ENCODE results near the gene PLEKHM3. TPM values are rescaled to one million over a fixed set of nuclear protein-coding genes. Genes with fewer than 3 reads are reported as not detected.

PLEKHM3 gene
- total and polyA plus RNA-seq, 2 of the 4 experiments (the other 2 are of a cell fraction), result 2.4 to 11.3 TPM

GRCh38 chr2:207884127-207884526 is 141.2 kb downstream of the PLEKHM3 start:
- Histone ChIP-seq H3K36me3 (ENCODE audit: control insufficient read depth, insufficient read depth, low read length) (no peaks in the 10 kb centered on the region), H3K4me2 (ENCODE audit: low read depth, low read length) (no peak overlapping the region), H3K4me1 (ENCODE audit: control insufficient read depth, insufficient read depth, low read length) (peaks cover 2% of the 10 kb centered on the region; the same call in 1 of the 2 replicates), H3K4me3 (ENCODE audit: insufficient read depth, low read depth, low read length) (no peak overlapping the region), H3K23ac (ENCODE audit: low read depth, low read length) (no peak overlapping the region), H3K14ac (replicated peaks; ENCODE audit: low read depth, low read length) (no peak overlapping the region), H4K8ac (ENCODE audit: low read depth in 2 of 2, low read length in 2 of 2) (no peak overlapping the region), H2BK20ac (ENCODE audit: low read depth, low read length) (no peak overlapping the region), H2AFZ (replicated peaks; ENCODE audit: low read length, poor library complexity) (no peak overlapping the region), H3K4ac (ENCODE audit: low read depth, low read length) (no peak overlapping the region), H2AK9ac (replicated peaks; ENCODE audit: low read depth, low read length, poor library complexity) (no peak overlapping the region), H3K27ac (ENCODE audit: insufficient read depth, low read length) (no peak overlapping the region), H4K20me1 (ENCODE audit: insufficient read depth, low read length) (no peaks in the 10 kb centered on the region), H3K9me3 (ENCODE audit: control insufficient read depth, insufficient read depth, low read length) (no peaks in the 10 kb centered on the region), H2BK120ac (ENCODE audit: low read depth, low read length) (no peak overlapping the region), H4K91ac (ENCODE audit: insufficient read depth, low read depth, low read length) (no peak overlapping the region), H3K9me1 (ENCODE audit: insufficient read depth, low read length) (no peaks in the 10 kb centered on the region), H3K56ac (ENCODE audit: extremely low read depth, insufficient read depth, low read length) (no peak overlapping the region), H2BK5ac (ENCODE audit: low read depth, low read length, poor library complexity, severe bottlenecking) (no peak overlapping the region), H3K18ac (ENCODE audit: low read depth, low read length) (no peak overlapping the region), H4K5ac (ENCODE audit: low read depth, low read length) (no peak overlapping the region), H2AK5ac (ENCODE audit: low read depth, low read length) (no peak overlapping the region), H3K27me3 (ENCODE audit: control insufficient read depth, insufficient read depth, low read length) (no peaks in the 10 kb centered on the region), H3K9ac (ENCODE audit: low read depth, low read length) (no peak overlapping the region), H2BK15ac (ENCODE audit: low read depth, low read length) (no peak overlapping the region), H3K79me1 (ENCODE audit: low read depth in 1 of 2, low read length in 2 of 2) (no peaks in the 10 kb centered on the region)
- intact Hi-C loops (cut with micrococcal nuclease) (no loop called here), dilution Hi-C loops (cut with HindIII; ENCODE audit: low sequenced_read_pairs, unreplicated experiment) (no loop called here), in situ Hi-C loops (cut with MboI; ENCODE audit: low sequenced_read_pairs) (no loop called here)
- no peak for DNase-seq
- ChIA-PET POLR2A (ENCODE audit: unreplicated experiment) (no interaction called here), CTCF (no interaction called here)
- no peak for ATAC-seq (ENCODE audit: low read depth)
- no peak for TF ChIP-seq MAFK (IDR thresholded peaks at IDR 0.05; ENCODE audit: low read depth, low read length)
- WGBS, 2 experiments (ENCODE audit: extremely low coverage in 2 of 2, insufficient read length in 1 of 2), result no CpG with 5 or more reads among the region's 2 CpGs
- no TSS peak for BruUV-seq (replicated peaks)

Data from IMR-90 (cell line).